Activated CD4-positive, alpha-beta T cell treated with anti-CD3 and anti-CD28 coated beads, Interleukin-2, amount 50 U/mL, for 16 hours (primary cell): Measurements from ENCODE around the gene VSIG8.

Experiments
- DNase-seq: peaks from one replicate; pipeline ENCODE4 v3.0.0-alpha.2; 2020

Gene VSIG8

GRCh38 chr1:159828176-159828575 lies 34.3 kb downstream of the VSIG8 start:
- DNase-seq: no peak

GRCh38 chr1:159827549-159827948 lies 34.9 kb downstream of the VSIG8 start:
- DNase-seq: peak; percentile 44

GRCh38 chr1:159827102-159827490 lies 35.4 kb downstream of the VSIG8 start:
- DNase-seq: no peak

GRCh38 chr1:159826441-159827101 lies 35.9 kb downstream of the VSIG8 start, which contains the start of gene SLAMF8:
SLAMF8 (plus strand) TSS chr1:159826873; CDS start chr1:159826899, 26 bp downstream.
- DNase-seq: peak; percentile 76

- no peak for DNase-seq
These were observed 36.9 kb downstream of the VSIG8 start for GRCh38 chr1:159825564-159825963.

DNA sequence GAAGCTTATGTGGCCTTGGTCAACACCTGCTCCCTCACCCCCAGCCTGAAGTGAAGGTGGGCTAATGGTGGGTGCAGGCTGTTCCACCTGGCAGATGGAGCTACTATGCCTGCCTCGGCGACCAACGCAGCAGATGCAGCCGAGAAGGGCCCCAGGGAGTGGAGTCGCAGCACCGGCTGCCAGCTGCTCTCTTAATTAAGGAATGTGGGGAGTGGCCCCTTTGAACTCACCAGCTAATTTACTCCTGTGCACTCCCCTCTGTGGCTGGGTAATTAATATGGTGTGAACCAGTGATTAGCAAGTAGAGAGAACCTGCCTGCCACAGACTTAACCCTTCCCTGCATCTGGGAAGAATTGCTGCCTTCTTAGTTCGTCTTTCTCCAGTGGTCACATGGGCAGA lies 39.1 kb downstream of the VSIG8 start:
- no peak for DNase-seq

- DNase-seq: no peak
These were observed 41.1 kb downstream of the VSIG8 start for GRCh38 chr1:159821171-159821867.

DNA sequence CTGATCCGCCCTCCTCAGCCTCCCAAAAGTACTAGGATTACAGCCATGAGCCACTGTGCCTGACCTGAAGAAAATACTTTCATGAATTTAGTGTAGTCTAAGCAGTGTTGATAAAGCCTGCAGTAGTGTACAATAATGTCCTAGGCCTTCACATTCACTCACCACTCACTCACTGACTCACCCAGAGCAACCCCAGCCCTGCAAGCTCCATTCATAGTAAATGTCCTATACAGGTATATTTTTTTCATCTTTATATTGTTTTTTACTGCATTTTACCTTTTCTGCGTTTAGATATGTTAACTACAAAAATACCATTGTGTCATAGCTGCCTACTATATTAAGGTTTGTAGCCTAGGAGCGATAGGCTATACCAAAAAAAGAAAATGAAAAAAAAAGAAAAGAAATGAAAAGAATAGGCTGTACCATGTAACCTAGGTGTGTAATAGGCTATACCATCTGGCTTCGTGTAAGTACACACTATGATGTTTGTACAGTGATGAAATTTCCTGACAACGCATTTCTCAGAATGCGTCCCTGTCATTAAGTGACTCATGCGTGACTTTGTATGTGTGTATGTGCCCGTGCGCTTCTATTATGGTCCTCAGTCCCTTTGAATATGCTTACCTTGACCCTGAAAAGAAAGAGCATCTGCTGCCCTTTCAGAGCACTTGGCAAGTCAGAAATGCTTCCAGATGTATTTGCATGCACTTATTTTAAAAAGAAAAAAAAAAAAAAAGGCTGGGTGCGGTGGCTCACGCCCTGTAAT lies 45.0 kb downstream of the VSIG8 start:
- no peak for DNase-seq

- no peak for DNase-seq
These were observed 46.5 kb downstream of the VSIG8 start for GRCh38 chr1:159815926-159816325.

GRCh38 chr1:159804924-159805323 lies 57.5 kb downstream of the VSIG8 start:
- DNase-seq: no peak
